Measurements from ENCODE around the gene DEDD2.
A peak's percentile ranks its signal among the peaks of the same experiment; 100 is the strongest.

The DEDD2 gene

GRCh38 chr19:42212886-42213285, 4.6 kb downstream of the DEDD2 start:
- TF ChIP-seq CTCF (IDR thresholded peaks at IDR 0.05; ENCODE audit: low read depth, low read length): no peak
- DNase-seq (ENCODE audit: low read depth, low spot score): no peak
- no peak overlapping the region for H3K4me3 ChIP-seq (ENCODE audit: low read depth, low read length)
- in situ Hi-C loops (cut with HindIII; ENCODE audit: low sequenced_read_pairs): no loop called here

GRCh38 chr19:42208612-42209011, 8.9 kb downstream of the DEDD2 start:
- no peak for TF ChIP-seq CTCF (IDR thresholded peaks at IDR 0.05; ENCODE audit: low read depth, low read length)
- in situ Hi-C loops (cut with HindIII; ENCODE audit: low sequenced_read_pairs): no loop called here
- DNase-seq (ENCODE audit: low read depth, low spot score): no peak
- no peak overlapping the region for H3K4me3 ChIP-seq (ENCODE audit: low read depth, low read length)

GRCh38 chr19:42207767-42208271, 9.7 kb downstream of the DEDD2 start:
- DNase-seq (ENCODE audit: low read depth, low spot score): peak; percentile 79
- in situ Hi-C loops (cut with HindIII; ENCODE audit: low sequenced_read_pairs): no loop called here
- no peak for TF ChIP-seq CTCF (IDR thresholded peaks at IDR 0.05; ENCODE audit: low read depth, low read length)
- H3K4me3 ChIP-seq (ENCODE audit: low read depth, low read length): no peak overlapping the region

GRCh38 chr19:42206871-42207755, 10.4 kb downstream of the DEDD2 start:
- DNase-seq (ENCODE audit: low read depth, low spot score): peak; percentile 19
- in situ Hi-C loops (cut with HindIII; ENCODE audit: low sequenced_read_pairs): no loop called here
- no peak for TF ChIP-seq CTCF (IDR thresholded peaks at IDR 0.05; ENCODE audit: low read depth, low read length)
- no peak overlapping the region for H3K4me3 ChIP-seq (ENCODE audit: low read depth, low read length)

GRCh38 chr19:42204664-42205063, 12.8 kb downstream of the DEDD2 start:
- in situ Hi-C loops (cut with HindIII; ENCODE audit: low sequenced_read_pairs): no loop called here
- no peak for TF ChIP-seq CTCF (IDR thresholded peaks at IDR 0.05; ENCODE audit: low read depth, low read length)
- no peak overlapping the region for H3K4me3 ChIP-seq (ENCODE audit: low read depth, low read length)
- DNase-seq (ENCODE audit: low read depth, low spot score): no peak

GRCh38 chr19:42203700-42204099, 13.8 kb downstream of the DEDD2 start:
- TF ChIP-seq CTCF (IDR thresholded peaks at IDR 0.05; ENCODE audit: low read depth, low read length): no peak
- in situ Hi-C loops (cut with HindIII; ENCODE audit: low sequenced_read_pairs): no loop called here

More at GRCh38 chr19:42203700-42204099, 13.8 kb downstream of the DEDD2 start:
- no peak for DNase-seq (ENCODE audit: low read depth, low spot score)
- H3K4me3 ChIP-seq (ENCODE audit: low read depth, low read length): no peak overlapping the region
